A673 (cell line): ENCODE measurements around the gene RAD51. TPM values are rescaled to one million over a fixed set of nuclear protein-coding genes. Genes with fewer than 3 reads are reported as not detected.
A peak's percentile ranks its signal among the peaks of the same experiment; 100 is the strongest.

Experiments used
- BruUV-seq: library from RNA; stranded (reverse); fragments of 400-500 nt; replicated peaks from 2 replicates; lab custom pipeline; 2021; lab: Mats Ljungman, UMichigan
- CTCF ChIA-PET: fragments of 300-600 bp; sonication (Branson Sonifier 250); formaldehyde crosslinking; loops from one replicate; lab custom pipeline; 2022; ENCODE audit warnings: antibody characterized with exemption; lab: Charles Lee
- POLR2A ChIA-PET: fragments of 300-600 bp; sonication (Branson Sonifier 250); formaldehyde crosslinking; loops from one replicate; lab custom pipeline; 2022; ENCODE audit warnings: antibody characterized with exemption; ENCODE audit not compliant: low non-redundant PET; lab: Charles Lee
- DNase-seq: peaks from one replicate; pipeline ENCODE4 v3.0.0-alpha.2; 2015; ENCODE audit warnings: low spot score
- H3K27ac ChIP-seq: fragments of 200-600 bp; sonication (generic); 2 replicates; pipeline ENCODE4 v1.5.1; 2016; ENCODE audit warnings: mixed run types, low read depth, mild to moderate bottlenecking, mixed read lengths, antibody characterized with exemption, low read length; ENCODE audit not compliant: poor library complexity, severe bottlenecking
- H3K27me3 ChIP-seq: fragments of 200-600 bp; sonication (generic); replicated peaks from 2 replicates; pipeline ENCODE4 v1.6.1; 2017; ENCODE audit warnings: mixed run types, low read depth, mild to moderate bottlenecking, mixed read lengths, antibody characterized with exemption, low read length; ENCODE audit not compliant: insufficient read depth, poor library complexity
- H3K36me3 ChIP-seq: fragments of 200-600 bp; sonication (generic); 2 replicates; pipeline ENCODE4 v1.6.1; 2016; ENCODE audit warnings: mixed run types, mild to moderate bottlenecking, mixed read lengths, antibody characterized with exemption, low read length; ENCODE audit not compliant: insufficient read depth, poor library complexity, severe bottlenecking
- H3K4me1 ChIP-seq: fragments of 200-600 bp; sonication (generic); 2 replicates; pipeline ENCODE4 v1.6.1; 2017; ENCODE audit warnings: mixed run types, mild to moderate bottlenecking, mixed read lengths, antibody characterized with exemption, low read length; ENCODE audit not compliant: insufficient read depth, poor library complexity, severe bottlenecking
- H3K4me3 ChIP-seq: fragments of 200-600 bp; sonication (generic); 2 replicates; pipeline ENCODE4 v1.5.1; 2016; ENCODE audit warnings: low read depth, mixed run types, mild to moderate bottlenecking, mixed read lengths, low read length; ENCODE audit not compliant: poor library complexity, severe bottlenecking
- H3K9me3 ChIP-seq: fragments of 200-600 bp; sonication (generic); 2 replicates; pipeline ENCODE4 v1.6.1; 2016; ENCODE audit warnings: mixed run types, low read depth, mild to moderate bottlenecking, mixed read lengths, antibody characterized with exemption, low read length; ENCODE audit not compliant: poor library complexity, severe bottlenecking
- EZH2 ChIP-seq: fragments of 200-600 bp; sonication (generic); IDR thresholded peaks from 2 replicates; pipeline ENCODE4 v1.6.1; 2017; ENCODE audit warnings: borderline replicate concordance, low read depth, mild to moderate bottlenecking, mixed read lengths, antibody characterized with exemption, low read length; ENCODE audit not compliant: poor library complexity, severe bottlenecking
- intact Hi-C: fragments of 100-400 bp; cut with micrococcal nuclease; formaldehyde crosslinking; loops from one replicate; pipeline ENCODE4 v1.10.0; 2022; ENCODE audit not compliant: unreplicated experiment
- total RNA-seq: library from RNA; stranded (reverse); gene quantifications from 2 replicates; pipeline ENCODE4 v1.2.3, GENCODE V29; 2021
- TF ChIP-seq, protein P1 (sequence below): fragments of 300-800, 200-600 bp; sonication (generic); conservative IDR thresholded peaks from 2 replicates; pipeline ENCODE4 v1.5.1; 2017; ENCODE audit warnings: low read depth, mild to moderate bottlenecking, antibody characterized with exemption, low read length, moderate library complexity, mixed read lengths

Gene RAD51
- total RNA-seq, 1 experiment from 2014 or later = 51.1 TPM

DNA sequence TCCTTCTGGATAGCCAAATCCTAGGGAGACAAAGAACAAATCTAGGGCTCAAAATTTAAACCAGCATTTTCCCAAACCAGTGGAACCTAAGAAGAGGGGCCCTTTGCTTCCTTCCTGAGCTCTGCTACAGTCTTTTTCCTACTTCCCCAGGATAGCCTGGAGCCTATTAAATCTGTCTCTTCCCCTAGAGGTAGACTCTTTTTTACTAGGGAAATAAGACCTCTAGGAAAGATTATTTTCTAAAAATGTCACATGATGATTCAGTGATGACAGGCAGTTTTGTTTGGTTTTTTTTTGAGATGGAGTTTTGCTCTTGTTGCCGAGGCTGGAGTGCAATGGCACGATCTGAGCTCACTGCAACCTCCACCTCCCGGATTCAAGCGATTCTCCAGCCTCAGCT lies 41.6 kb downstream of the RAD51 start:
- peaks cover 83% of the 10 kb centered on the region for H3K36me3 ChIP-seq
- BruUV-seq = no TSS peak
- POLR2A ChIA-PET = no interaction called here
- no peaks in the 10 kb centered on the region for H3K27me3 ChIP-seq
- no peak overlapping the region for H3K27ac ChIP-seq
- no peaks in the 10 kb centered on the region for H3K9me3 ChIP-seq
- H3K4me1 ChIP-seq = peaks cover 4% of the 10 kb centered on the region
- intact Hi-C loops = no loop called here
- no peak for TF ChIP-seq EZH2
- TF ChIP-seq, protein P1, sequence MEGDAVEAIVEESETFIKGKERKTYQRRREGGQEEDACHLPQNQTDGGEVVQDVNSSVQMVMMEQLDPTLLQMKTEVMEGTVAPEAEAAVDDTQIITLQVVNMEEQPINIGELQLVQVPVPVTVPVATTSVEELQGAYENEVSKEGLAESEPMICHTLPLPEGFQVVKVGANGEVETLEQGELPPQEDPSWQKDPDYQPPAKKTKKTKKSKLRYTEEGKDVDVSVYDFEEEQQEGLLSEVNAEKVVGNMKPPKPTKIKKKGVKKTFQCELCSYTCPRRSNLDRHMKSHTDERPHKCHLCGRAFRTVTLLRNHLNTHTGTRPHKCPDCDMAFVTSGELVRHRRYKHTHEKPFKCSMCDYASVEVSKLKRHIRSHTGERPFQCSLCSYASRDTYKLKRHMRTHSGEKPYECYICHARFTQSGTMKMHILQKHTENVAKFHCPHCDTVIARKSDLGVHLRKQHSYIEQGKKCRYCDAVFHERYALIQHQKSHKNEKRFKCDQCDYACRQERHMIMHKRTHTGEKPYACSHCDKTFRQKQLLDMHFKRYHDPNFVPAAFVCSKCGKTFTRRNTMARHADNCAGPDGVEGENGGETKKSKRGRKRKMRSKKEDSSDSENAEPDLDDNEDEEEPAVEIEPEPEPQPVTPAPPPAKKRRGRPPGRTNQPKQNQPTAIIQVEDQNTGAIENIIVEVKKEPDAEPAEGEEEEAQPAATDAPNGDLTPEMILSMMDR = no peak
- CTCF ChIA-PET = no interaction called here
- DNase-seq = no peak
- no peak overlapping the region for H3K4me3 ChIP-seq

DNA sequence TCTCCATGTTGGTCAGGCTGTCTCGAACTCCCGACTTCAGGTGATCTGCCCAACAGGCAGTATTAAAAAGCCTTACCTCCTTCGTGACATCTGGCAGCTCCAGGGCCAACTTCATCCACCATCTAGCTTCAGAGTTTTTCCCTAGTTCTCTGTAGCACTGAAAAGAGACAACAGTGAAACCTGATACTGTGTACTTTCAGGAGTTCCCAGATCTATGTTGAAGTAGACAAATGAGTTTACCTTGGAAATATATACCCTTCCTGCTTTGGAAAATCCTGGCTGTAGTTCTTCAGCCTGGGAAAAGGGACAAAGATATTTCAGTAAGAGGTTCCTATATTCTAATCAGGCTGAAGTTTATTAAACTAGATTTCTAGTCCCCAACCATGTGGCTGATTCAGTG lies 42.1 kb downstream of the RAD51 start:
- peaks cover 78% of the 10 kb centered on the region for H3K36me3 ChIP-seq
- no peak for TF ChIP-seq EZH2
- TF ChIP-seq, protein P1 = no peak
- intact Hi-C loops = no loop called here
- BruUV-seq = no TSS peak
- no peaks in the 10 kb centered on the region for H3K4me1 ChIP-seq
- no peak for DNase-seq
- H3K27ac ChIP-seq = no peak overlapping the region
- no peaks in the 10 kb centered on the region for H3K9me3 ChIP-seq
- ChIA-PET CTCF (no interaction called here), POLR2A (no interaction called here)
- H3K4me3 ChIP-seq = no peak overlapping the region
- no peaks in the 10 kb centered on the region for H3K27me3 ChIP-seq

DNA sequence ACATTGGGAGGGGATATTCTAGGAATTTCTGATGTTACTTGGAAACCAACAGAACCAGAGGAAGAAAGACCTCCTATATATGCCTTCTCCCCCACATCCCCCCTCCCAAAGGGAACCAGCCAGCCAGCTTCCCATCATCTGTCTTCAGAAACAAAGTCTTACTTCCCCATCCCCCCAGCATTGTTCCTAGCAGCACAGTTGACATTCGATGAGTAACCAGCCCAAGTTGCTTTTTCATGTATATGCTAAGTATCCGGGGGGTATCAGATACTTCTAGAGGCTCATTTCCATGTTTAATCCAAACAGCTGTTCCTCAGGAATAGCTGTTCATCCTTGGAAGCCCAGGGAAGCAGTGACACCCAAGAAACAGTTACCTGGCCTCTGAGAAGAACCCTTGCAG lies 44.1 kb downstream of the RAD51 start:
- no peak for DNase-seq
- TSS peak; percentile 5 for BruUV-seq
- H3K36me3 ChIP-seq = peaks cover 79% of the 10 kb centered on the region

More for the DNA sequence above, 44.1 kb downstream of the RAD51 start:
- ChIA-PET CTCF (no interaction called here), POLR2A (no interaction called here)
- Histone ChIP-seq H3K27ac (no peak overlapping the region), H3K27me3 (no peaks in the 10 kb centered on the region), H3K9me3 (no peaks in the 10 kb centered on the region), H3K4me1 (no peaks in the 10 kb centered on the region), H3K4me3 (no peak overlapping the region)
- intact Hi-C loops = no loop called here
- TF ChIP-seq, protein P1 = no peak
- no peak for TF ChIP-seq EZH2
